Measurements from ENCODE around the gene ZNF552. TPM values are rescaled to one million over a fixed set of nuclear protein-coding genes. Genes with fewer than 3 reads are reported as not detected.
"Not testable (repeated sequence)": the region's sequence is repeated elsewhere in the genome, so short reads cannot be mapped to it uniquely, and the experiment has no call there.

The ZNF552 gene
- polyA plus RNA-seq, 12 donors, result 2.1 to 12.9 (median 5.6) TPM; not detected in 2

DNA sequence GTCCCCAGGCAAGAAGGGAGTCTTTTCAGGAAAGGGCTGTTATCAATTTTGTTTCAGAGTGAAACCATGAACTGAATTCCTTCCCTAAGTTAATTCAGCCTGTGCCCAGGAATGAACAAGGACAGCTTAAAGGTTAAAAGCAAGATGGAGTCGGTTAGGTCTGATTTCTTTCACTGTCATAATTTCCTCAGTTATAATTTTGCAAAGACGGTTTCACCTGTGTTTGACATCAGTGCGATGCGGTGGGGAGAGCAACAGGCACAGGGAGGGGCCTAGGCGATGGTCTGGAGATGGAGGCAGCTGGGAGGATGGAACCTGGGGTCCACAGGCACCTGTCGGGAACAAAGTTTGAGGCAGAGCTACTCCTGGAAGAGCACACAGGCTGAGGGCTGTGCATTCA is 5.9 kb upstream of the ZNF552 start:
- no peak for DNase-seq

DNA sequence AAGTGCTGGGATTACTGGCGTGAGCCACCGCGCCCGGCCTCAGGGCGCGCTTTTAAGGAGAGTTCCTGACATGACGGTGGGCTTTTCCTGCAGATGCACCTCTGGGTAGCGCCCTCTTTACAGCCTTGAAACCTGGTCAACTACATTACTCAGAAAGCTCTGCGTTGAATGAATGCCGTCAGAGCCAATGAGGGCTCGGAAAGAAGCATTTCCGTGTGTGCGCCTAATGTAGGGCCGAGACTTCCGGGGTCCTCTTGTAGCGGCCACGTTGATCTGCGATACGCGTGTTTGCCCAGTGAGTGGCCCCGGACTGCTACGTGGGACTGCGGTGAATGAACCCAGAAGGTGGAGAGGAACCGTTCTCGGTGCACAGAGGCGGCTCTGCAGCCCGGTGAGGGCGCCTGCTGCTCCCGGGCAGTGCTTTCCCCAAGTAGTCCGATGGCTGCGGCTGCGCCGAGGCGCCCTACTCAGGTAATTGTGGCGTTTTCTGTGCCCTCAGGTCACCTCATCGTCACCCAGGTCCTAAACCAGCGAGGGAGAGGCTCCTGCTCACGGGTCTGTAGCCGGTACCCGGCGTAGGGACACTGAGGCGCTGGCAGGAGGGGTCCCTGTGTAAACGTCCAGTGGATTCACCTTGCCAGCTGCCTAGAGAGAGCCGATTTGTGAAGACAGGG is 4.9 kb upstream of the ZNF552 start:
- peak; percentile 92 for DNase-seq

DNA sequence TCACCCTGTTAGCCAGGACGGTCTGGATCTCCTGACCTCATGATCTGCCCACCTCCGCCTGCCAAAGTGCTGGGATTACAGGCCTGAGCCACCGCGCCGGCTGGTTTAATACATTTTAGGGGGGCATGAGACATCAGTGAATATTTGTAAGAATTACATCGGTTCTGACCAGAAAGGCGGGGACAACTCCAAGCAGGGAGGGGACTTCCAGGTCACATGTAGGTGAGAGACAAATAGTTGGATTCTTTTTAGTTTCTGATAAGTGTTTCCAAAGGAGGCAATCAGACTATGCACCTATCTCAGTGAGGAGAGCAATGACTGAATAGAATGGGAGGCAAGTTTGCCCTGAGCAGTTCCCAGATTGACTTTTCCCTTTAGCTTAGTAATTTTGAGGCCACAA is 3.7 kb upstream of the ZNF552 start:
- no peak for DNase-seq

DNA sequence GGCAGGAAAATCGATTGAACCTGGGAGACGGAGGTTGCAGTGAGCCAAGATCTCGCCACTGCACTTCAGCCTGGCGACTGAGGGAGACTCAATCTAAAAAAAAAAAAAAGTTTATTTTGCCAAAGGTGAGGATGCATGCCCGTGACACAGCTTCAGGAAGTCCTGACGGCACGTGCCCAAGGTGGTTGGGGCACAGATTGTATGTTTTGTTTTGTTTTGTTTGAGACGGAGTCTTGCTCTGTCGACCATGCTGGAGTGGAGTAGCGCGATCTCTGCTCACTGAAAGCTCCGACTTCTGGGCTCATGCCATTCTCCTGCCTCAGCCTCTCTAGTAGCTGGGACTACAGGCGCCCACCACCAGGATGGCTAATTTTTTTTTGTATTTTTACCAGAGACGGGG is 3.3 kb upstream of the ZNF552 start:
- DNase-seq, result no peak

DNA sequence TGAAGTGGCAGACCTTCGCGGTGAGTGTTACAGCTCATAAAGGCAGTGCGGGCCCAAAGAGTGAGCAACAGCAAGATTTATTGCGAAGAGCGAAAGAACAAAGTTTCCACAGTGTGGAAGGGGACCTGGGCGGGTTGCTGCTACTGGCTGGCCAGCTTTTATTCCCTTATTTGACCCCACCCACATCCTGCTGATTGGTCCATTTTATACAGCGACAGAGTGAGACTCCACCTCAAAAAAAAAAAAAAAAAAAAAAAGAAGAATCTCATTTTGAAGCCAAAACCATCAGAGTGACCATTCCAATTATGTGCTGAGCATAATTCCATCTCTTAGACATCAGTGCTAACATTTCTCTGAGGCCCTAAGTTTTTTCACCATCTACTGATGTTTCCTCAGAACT is 1.9 kb upstream of the ZNF552 start:
- DNase-seq, result no peak

- no peak for DNase-seq
These were observed 748 bp upstream of the ZNF552 start for GRCh38 chr19:57815247-57816075.

DNA sequence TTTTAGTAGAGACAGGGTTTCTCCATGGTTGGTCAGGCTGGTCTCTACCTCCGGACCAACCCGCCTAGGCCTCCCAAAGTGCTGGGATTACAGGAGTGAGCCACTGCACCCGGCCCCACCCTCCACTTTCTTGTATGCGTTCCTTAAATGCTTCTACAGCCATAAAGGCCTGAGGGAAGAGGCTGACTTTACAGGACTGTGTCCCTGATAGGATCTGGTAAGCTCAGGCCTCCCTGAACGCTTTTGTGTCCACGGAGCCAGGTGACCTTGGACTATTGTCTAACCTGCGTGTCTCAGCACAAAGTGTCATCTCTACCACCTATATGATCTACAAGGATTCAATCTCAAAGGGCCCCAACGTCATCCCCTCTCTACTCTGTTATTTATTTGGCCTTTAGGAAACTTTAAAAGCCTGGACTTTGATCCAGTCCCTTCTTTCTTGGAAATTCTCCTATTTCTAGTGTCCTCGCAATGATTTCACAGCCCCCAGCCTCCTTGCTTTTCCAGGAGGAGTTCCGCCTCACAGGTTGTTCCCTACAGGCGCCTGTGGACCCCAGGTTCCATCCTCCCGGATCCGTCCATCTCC is 701 bp downstream of the ZNF552 start:
- no peak for DNase-seq

DNA sequence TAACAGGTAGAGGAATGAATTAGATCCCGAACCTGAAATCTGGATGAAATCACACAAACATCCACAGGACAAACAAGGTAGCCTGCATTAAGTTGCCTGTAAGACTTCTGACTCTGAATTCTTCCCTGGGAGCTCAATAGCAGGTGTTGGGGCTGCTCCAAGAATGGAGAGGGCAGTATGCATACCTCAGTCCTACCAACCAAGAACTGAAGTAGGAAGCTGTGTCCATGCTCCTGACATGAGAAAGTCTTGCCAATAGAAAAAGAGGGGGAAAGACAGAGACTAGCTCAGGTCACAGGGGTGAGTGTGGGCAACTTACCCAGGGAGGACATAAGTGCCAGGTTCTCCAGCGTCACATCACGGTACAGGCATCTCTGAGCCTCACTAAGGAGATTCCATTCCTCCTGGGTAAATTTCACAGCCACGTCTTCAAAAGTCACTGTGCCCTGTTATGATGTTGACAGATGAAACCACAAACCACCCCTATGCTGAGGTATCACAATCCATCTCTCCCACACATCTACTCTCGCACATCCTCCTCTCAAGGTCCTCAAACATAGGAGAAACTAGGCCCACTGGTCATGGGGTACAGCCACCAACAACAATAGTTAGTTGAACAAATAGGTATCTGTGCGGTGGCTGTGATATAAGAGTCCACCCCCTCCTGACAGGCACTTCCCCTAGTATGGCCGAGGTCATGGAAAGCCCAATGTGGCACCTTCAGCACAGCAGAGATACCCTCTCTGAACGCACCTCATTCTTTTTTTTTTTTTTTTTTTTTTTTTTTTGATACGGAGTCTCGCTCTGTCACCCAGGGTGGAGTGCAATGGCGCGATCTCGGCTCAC is 1.5 kb downstream of the ZNF552 start:
- DNase-seq, result not testable (repeated sequence)

GRCh38 chr19:57812226-57812625 is 2.5 kb downstream of the ZNF552 start:
- no peak for DNase-seq

GRCh38 chr19:57810410-57811295 is 4.1 kb downstream of the ZNF552 start:
- not testable (repeated sequence) for DNase-seq

DNA sequence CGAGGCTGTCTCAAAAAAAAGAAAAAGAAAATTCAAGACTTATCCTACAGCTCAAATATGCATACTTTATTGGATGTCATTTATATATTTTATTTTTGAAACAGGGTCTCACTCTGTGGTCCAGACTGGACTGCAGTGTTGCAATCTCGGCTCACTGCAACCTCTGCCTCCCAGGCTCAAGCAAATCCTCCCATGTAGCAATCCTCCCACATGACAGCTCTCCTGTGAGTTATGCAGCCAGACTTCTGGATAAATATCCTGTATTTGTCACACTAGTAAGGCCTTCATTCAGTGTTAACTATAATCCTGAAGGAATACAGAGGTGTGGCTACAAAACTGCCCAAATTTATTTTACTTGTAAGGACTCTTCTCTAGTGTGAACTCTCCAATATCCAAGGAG is 7.2 kb downstream of the ZNF552 start:
- no peak for DNase-seq

DNA sequence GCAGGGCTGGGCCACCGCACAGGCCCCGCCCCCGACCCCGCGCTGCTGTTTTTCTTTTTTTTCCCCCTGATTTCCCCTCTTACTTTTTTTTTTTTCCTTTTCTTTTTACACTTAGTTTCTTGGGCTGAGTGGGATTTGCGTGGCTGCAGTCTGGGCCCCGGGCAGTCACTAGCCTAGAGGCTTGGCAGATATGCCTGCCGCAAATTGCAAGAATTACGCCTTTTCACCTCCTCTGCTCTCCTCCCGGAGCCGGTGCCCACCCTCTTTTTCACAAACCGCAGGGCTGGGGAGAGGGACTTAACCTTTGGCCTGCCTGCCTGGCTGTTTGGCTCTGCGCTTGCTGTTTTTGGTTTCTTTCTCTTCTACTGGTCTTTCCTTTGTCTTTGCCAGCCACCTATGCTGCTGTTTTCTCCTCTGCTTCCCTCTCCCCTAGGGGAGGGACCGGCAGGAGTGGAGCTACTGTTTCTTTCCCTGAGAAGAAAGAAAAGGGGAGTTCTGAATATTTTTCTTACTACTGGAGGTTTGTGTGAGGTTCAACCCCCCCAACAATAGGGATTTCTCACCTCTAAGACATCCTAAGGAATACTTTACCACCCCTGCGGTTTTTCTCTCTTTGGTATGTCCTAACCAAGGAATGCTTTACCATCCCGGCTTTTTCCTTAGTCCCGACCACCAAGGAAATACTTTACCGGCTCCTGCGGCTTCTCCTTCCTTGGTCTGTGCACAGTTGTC is 11.0 kb downstream of the ZNF552 start:
- peak; percentile 43 for DNase-seq

- DNase-seq, result no peak
These were observed 11.5 kb downstream of the ZNF552 start for GRCh38 chr19:57803265-57803593.

DNA sequence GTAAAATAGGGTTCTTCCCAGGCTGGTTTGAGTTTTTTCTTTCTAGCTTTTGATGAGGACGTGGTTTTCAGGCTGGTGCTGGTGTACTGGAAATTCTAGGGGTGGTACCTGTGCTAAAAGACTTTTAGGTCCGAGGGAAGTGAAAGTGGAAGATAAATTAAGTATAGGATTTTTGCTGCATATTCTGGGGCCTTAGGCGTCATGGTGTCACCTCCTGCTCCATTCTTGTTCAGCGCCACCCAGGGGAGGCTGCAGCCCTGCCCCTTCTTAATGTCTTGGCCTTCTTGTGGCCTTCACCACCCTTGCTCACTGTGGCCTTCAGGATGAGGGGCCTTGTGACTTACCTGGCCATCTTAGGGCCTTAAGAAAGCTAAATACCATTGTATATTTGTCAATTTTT is 12.4 kb downstream of the ZNF552 start:
- no peak for DNase-seq

DNA sequence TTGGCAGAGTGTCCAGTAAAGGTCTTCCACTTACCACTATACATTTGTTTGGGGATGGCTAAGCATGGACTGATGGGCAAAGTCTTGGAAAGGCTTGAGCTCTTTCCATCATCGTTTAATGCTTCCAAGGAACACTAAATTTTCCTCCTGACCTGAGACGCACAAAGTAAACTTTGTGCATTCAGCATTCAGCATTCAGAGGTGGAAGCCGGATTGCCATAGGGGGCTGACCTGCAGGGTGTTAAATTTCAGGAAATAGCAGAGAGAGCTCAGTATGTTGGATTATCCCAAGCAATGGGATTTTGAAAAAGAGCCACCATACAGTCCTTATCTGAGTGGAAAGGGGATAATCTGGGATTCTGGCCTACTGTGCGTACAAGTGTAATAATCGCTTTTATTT is 14.0 kb downstream of the ZNF552 start:
- no peak for DNase-seq

- not testable (repeated sequence) for DNase-seq
These were observed 18.1 kb downstream of the ZNF552 start for GRCh38 chr19:57796580-57796979.

GRCh38 chr19:57789288-57789687 is 25.4 kb downstream of the ZNF552 start:
- no peak for DNase-seq

DNA sequence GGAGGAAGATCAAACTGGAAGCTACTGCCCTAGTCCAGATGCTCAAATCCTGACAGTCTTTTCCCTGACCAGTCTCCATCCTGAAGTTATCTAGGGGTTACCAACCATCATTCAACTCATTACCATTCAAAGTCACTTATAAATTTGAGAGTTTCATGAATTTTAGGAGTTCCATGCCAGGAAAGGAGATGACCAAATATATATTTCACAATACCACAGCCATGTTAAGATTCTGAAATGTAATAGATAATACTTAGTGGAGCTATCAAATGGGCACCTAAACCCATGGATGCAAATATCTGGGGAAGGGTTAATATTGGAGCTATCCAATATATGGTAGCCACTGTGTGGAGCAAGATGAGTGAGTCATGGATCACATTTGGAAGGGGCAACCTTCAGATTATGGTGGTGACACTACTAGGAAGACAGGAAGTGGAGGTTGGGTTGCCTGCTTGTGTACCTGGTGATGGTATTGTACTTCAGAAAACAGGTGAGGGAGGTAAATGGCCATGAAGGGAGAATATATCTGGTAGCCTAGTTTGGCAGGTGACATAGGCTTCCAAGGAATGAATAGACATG is 26.5 kb downstream of the ZNF552 start:
- DNase-seq, result no peak

GRCh38 chr19:57786906-57787305 is 27.8 kb downstream of the ZNF552 start:
- no peak for DNase-seq

GRCh38 chr19:57786286-57786685 is 28.4 kb downstream of the ZNF552 start:
- DNase-seq, result no peak
